LoVo (cell line): Measurements from ENCODE around the gene NACAD.
"Not testable (repeated sequence)": the region's sequence is repeated elsewhere in the genome, so short reads cannot be mapped to it uniquely, and the experiment has no call there.

Experiments used
- DNase-seq: peaks from one replicate; pipeline ENCODE4 v3.0.0-alpha.2; 2016; ENCODE audit warnings: low spot score

Gene NACAD

GRCh38 chr7:45054442-45054841 lies 34.3 kb downstream of the NACAD start:
- DNase-seq: no peak

GRCh38 chr7:45053941-45054340 lies 34.8 kb downstream of the NACAD start:
- DNase-seq: no peak

DNA sequence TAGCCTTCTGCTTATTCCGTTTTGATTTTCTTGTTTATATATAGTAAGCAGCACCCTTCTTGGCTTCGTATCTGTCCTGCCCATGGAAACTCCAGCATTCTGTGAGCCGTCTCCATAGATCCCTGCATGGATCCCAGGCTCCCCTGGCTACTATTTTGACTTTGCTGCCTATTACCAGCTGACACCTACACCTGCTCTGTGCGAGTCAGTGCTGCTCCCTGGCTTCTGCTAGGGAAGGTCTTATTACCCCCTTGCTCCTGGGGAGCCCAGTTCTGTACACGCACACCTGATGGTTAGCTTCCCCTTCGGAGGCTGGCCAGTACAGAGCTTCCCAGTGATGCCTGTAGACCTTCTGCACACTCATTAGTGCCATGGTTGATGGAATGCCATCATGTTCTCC lies 35.4 kb downstream of the NACAD start:
- no peak for DNase-seq

DNA sequence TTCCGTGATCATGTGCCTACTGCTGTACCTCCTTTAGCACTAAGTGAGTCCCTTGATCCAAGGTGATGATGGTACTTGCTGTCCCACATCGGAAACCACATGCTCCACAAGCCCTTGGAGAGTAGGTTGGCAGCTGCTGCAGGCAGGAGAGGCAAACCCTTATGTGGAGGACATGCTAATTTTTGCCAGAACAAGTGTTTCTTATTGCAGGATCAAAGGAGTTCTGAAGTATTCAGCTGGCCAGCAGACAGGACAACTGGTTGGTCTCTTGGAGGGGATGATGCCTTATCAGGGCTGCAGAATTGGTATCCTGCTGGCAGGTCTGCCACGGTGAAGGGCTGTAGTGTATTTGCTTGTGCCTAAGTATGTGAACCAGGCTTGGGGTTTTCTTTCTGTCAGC lies 36.8 kb downstream of the NACAD start:
- no peak for DNase-seq

DNA sequence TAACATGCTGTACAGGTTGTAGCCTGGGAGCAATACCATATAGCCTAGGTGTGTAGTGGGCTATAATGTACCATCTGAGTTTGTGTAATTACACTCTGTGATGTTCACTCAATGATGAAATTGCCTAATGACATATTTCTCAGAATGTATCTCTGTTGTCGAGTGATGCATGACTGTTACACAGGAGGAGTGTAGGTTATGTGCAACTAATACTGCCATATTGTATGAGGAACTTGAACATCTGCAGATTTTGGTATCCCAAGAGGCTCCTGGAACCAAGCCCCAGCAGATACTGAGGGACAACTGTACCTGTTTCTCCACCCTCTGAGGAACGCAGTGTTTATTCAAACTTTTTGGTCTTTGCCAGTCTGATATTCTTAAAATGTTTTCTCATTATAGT lies 38.6 kb downstream of the NACAD start:
- DNase-seq: no peak

DNA sequence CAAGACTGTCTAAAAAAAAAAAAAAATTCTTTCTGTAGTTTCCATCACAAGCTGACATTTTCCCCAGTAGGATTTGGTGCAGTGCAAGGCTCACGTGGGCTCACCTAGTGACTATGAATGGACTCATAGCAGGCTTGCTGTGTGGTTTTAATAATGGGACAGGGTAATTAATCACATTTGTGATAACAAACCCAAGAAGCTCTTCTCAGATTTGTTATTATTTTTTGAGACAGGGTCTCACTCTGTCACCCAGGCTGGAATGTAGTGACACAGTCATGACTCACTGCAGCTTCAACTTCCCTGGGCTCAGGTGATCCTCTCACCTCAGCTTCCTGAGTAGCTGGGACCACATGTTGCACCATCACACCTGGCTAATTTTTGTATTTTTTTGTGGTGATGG lies 40.0 kb downstream of the NACAD start:
- no peak for DNase-seq

DNA sequence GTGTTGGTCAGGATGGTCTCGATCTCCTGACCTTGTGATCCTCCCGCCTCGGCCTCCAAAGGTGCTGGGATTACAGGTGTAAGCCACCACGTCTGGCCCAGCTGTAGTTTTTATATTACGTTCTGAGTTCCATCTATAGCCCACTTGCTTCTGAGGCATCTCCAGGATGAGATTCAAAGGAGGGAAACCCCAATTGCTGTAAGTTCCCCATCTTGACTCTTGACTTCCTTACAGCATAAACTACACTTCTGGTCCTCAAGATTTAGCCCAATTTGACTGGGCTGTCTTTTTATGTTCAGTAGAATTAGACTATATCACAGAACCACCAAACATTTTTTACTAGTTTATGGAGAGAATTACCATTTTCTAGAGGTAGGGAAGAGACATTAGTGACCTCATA lies 44.4 kb downstream of the NACAD start:
- no peak for DNase-seq

- DNase-seq: no peak
Measured at GRCh38 chr7:45039106-45039505, 49.7 kb downstream of the NACAD start.

DNA sequence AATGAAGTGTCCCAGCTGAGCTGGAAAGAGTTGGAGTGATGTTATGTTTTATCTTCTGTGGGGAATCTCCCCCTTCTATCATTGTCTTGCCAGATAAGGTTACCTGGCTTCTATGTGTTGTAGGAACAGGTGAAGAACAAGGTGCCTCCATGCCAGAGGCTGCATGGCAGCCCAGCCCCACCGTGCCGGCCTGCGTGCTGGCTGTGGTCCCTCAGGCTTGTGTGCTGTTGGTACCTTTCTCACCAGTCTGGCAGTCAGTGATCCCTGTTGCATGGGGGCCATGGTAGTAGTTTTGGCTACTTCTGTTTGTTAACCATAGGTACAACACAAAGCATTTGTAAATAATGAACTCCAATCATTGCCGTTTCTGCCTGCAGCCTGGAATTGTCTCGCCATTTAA lies 50.9 kb downstream of the NACAD start:
- no peak for DNase-seq

GRCh38 chr7:45036796-45037195 lies 52.0 kb downstream of the NACAD start:
- no peak for DNase-seq

GRCh38 chr7:45036317-45036716 lies 52.5 kb downstream of the NACAD start:
- DNase-seq: no peak

DNA sequence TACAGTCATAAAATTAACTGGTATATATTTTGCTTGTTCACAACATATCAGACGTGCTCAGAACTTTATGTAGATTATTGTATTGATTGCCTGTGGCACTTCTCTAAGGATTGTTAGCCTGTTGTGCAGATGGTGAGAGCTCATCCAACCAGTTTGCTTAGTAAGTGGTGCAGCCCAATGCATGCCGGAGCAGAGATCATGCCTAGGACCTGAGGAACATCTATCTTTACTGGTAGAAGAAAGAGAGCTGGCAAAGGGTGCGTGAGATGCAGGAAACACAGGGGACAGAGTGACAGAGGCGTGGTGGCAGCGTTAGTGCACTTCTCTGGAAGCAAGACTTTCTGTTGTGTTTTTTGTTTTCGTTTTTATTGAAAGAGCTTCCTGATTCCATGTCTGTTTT lies 52.9 kb downstream of the NACAD start:
- DNase-seq: no peak

- no peak for DNase-seq
Measured at GRCh38 chr7:45035371-45035770, 53.4 kb downstream of the NACAD start.

- DNase-seq: not testable (repeated sequence)
Measured at GRCh38 chr7:45034710-45035109, 54.1 kb downstream of the NACAD start.

DNA sequence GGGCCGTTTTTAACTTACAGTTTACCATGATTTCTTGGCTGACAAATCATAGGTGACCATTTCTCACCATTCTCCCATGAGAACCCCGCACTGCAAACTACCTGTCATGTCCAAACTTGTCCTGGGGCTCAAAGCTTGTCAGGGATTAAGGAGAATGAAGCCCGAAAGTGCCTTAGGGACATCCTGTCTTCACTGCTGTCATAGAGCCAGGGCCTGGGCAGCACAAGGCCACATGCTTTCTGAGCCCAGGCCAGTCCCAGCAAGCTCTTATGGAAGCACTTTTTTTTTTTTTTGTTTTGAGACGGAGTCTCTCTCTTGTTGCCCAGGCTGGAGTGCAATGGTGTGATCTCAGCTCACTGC lies 54.9 kb downstream of the NACAD start:
- DNase-seq: no peak

DNA sequence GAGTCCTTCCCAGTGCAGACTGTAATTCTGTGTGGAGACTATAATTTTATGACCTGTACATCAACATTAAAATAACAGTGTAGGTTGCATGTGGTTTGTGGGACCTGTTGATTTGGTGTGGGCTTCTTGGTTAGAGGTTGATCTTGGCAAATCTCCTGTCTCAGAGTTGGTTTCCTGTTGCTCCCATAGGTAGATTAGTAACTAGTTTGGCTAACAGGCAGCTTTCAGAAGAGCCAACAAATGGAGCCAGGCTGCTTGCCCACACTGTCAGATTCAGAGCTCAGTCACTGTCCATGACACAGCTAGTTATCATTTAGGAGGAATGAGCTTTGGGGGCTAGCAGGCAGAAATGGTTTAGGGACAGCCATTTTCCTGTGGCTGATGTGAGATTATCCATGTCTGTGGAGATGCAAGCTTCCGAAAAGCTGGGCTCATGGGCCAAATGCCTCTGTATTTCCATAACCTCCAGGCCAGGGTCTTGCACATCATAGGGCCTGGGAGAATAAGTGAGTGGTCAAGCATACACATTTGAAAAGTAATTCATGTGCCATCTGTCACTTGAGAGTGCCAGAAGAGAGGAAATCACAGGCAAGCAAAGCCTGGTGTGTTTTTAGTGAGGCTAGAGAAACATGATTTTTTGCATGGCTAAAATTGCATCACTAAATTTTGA lies 55.4 kb downstream of the NACAD start:
- no peak for DNase-seq

GRCh38 chr7:45032421-45032820 lies 56.3 kb downstream of the NACAD start:
- no peak for DNase-seq

GRCh38 chr7:45031829-45032228 lies 56.9 kb downstream of the NACAD start:
- DNase-seq: no peak
